ENCODE measurements around the gene USO1. TPM values are rescaled to one million over a fixed set of nuclear protein-coding genes. Genes with fewer than 3 reads are reported as not detected.

USO1 gene
- total RNA-seq, 2 experiments from 2014 or later, result 43.4 to 45.9 TPM

Other genes with a start within 250 kb of the USO1 start
- gene RCHY1, start 210.2 kb upstream of the USO1 start, total RNA-seq, result 10 to 100 TPM; 35.6 to 35.7 TPM
- gene THAP6, start 210.1 kb upstream of the USO1 start, total RNA-seq, result 10 to 100 TPM; 25.3 to 26.6 TPM
- gene ODAPH, start 168.5 kb upstream of the USO1 start, total RNA-seq, result 1 to 10 TPM; 1.9 to 3.5 TPM
- 1 to 10 TPM; 1.3 to 1.4 TPM for gene CDKL2, start 94.0 kb upstream of the USO1 start, total RNA-seq
- 100 to 1,000 TPM; 185 to 187 TPM for gene G3BP2, start 51.2 kb upstream of the USO1 start, total RNA-seq
- gene PPEF2, start 177.9 kb downstream of the USO1 start, total RNA-seq, result under 1 TPM in 1 of 2 experiments, not detected in 1; 0.15 TPM
- gene NAAA, start 216.4 kb downstream of the USO1 start, total RNA-seq, result 10 to 100 TPM; 38.7 to 39.3 TPM